HT1080 (cell line): ENCODE measurements around the gene A3GALT2. TPM values are rescaled to one million over a fixed set of nuclear protein-coding genes. Genes with fewer than 3 reads are reported as not detected.

Source experiments
- DNase-seq: peaks from one replicate; pipeline ENCODE4 v3.0.0-alpha.2; 2015; ENCODE audit warnings: low read depth
- total RNA-seq: library from RNA; depleted of rRNA; stranded (reverse); fragments of >200 nt; shearing (Covaris generic); gene quantifications from 2 replicates; pipeline ENCODE4 v1.2.3, GENCODE V29; 2014

Gene A3GALT2
- total RNA-seq, 1 experiment from 2014 or later: not detected

DNA sequence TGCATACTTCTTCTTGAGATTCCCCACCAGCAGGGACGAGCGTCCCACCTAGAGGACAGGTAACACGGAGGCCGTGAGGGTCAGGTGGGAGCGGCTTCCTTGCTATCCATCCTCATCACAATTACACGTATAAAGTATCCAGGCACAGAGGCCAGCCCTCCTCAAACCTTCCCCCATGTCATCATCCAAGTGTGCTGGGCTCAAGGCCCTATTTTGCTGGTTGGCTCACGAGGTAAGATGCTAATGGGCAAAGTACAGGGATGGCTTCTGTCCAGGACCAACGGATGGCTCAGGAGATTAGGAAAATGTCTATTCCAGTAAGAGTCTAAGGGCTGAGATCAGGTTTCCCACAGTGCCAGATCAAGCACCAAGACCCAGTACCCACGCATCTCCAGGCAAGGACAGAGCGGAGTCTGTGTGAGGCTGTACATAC, 11.5 kb upstream of the A3GALT2 start:
- no peak for DNase-seq

DNA sequence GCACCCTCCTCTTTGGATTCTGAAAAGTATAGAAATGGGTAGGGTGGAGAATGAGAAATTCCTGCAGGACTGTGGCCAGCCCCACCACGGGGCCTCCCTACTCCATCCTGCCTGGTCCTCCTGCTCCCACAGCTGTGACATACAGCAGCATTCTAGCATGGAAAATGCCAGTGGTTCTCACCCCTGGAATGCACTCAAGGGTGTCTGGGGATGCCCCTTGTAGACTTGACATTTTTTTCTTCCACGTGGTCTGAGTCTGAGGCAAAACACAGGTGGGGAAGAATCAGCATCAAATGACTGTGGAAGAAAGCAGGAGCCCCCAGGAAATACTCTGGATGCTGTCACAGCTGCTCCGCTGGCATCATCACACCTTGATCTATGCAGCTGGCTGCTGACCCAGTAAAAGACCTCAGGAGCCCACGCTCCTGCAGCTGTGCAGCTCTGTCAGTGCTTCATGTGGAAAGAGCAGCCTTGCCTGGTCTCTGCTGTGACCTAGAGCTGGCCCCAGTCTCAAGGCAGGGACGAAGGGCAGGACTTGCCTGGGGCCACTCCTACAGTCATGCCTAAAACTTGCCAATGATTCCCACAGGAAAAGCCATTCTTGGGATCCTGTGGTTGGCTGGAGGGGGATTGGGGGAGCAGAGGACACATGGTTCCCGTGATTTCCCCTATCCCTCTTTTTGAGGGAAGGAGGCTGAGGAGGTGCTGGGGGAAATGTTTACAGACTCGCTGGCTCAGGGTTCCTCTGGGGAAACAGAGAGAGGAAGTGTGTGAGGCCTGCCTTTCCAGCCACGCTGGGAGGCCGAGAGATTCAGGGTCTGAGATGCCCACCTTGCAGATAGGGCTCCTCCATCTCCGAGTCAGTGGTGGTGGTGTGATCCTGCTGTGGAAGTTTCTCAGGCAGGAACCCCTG, 10.8 kb upstream of the A3GALT2 start:
- DNase-seq: no peak

DNA sequence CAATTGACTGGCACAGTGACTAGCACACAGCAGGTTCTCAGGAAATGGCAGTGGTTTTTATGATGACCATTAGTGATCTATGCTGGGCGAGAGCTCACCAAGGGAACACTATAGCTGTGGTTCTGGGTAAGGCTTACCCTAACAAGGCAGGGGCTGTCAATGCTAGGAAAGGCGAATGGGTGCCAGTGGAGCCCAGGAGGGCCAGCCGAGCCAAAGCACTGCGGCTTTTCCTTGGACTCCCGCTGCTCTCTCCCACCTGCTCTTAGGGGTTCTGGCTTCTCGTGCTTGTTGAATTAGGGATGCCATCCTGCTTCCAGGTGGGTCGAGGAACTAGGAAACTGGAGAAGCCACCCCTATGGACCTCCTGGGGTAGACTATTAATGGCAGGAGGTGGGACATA, 10.0 kb upstream of the A3GALT2 start:
- DNase-seq: no peak

DNA sequence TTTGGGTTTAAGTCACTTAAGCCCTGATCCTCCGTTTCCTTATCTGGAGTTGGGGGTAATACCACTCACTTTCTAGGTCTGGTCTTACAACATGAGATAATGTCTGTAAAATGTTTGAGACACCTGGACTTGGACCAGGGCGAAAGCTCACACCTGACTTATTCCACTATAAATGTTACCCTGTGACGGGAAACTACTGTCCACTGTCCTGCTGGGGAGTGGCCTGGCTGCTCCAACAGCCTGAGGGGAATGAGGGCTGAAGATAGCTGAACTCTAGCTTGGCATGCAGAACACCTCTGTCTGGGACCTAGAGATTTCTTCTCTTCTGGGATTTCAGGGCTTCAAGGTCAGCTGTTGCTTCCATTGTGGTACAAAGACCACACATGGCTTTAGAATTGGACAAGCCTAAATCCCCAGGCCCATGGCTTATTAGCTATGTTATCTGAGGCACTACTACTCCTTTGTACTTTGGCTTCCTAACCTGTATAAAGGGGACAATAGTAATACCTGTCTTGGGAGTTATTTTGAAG, 9.5 kb upstream of the A3GALT2 start:
- DNase-seq: no peak

DNA sequence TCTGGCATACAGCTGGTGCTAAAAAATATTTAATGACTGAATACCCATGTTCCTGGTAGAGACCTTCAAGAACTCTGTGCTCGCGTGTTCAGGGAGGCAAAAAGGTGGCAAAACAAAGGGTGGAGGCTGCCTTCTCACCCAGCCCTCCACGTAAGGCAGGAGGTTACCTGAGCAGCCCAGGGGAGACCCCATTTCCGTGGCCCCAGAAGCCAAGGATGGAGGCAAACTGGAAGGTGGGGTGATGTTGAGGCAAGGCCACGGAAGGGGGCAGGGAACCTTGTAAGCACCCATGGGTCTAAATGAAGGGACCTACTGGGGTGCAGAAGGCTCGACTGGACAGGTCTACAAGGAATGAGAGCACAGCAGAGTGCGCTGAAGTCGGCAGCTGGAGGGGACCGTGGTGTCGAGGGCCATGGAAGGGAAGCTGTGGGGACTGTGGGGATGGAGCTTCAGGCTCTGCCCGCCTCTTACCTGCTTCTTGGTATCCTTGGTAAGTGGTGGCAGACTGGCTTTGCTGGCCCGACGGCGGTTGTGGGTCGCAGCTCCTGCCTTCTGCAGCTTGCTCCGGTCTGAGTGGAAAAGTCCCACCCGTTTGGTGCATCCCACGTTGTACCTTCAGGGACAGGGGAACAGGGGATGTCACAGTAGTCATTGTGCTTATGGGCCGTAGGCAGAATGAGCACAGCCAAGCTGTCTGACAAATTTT, 8.9 kb upstream of the A3GALT2 start:
- no peak for DNase-seq

DNA sequence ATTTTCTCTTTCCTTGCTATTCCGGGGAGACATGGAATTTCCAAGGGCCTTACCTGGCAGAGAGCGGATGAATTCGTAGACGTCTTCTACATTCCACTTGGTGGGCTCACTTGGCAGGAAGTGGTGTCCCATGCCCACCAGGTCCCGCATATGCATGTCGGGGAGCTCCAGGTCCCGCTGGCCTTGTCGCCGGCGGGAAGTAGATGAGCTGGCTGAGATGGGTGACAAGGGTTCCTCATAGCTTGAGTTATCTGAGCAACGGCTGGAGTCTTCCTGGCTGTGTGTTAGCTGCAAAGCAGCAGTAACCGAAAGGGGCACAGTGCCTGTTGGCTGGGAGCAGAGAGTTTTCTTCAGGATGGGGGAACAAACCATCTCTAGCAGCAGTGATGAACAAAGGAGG, 7.9 kb upstream of the A3GALT2 start:
- DNase-seq: no peak

DNA sequence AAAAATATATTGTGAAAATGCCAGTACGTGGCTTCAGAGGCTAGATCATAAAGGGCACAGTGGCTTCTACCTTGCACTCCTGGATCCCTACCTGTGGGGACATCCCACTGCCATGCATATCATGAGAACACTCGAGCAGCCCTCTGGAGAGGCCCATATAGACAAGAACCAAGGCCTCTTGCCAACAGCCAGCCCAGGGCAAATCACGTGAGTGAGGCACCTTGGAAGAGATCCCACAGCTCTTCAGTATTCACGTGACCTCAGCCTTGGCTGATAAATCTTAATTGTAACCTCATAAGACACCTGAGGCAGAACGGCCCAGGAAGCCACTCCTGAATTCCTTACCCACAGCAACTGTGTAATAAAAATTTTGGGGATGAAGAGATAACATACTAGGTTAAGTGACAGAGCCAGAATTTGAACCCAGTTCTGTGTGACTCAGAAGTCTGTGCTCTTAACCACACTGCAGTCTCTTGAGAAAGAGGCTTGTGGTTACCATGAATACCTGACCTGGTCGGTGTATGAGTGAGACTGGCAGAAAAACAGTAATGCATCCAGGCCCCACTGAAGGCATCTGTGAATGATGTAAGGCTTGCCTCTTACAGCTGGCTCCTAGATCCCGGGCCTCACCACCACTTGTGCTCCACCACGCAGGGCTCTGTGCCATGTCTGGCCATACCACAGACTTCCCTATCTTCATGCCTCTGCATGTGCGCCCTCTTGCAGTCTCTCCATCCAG, 6.9 kb upstream of the A3GALT2 start:
- peak; percentile 97 for DNase-seq

DNA sequence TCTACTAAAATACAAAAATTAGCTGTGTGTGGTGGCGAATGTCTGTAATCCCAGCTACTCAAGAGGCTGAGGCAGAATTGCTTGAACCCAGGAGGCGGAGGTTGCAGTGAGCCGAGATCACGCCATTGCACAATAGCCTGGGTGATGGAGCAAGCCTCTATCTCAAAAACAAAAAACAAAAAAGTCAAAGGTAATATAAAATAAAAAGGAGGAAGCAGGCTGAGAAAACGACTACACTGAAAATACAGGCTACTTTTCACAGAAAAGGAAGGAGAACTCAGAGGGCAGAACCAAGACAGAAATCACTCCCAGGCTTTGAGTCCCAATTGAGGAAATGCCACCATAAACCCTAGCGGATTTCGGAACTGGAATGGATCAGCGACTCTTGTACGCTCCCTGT, 5.9 kb upstream of the A3GALT2 start:
- DNase-seq: no peak

DNA sequence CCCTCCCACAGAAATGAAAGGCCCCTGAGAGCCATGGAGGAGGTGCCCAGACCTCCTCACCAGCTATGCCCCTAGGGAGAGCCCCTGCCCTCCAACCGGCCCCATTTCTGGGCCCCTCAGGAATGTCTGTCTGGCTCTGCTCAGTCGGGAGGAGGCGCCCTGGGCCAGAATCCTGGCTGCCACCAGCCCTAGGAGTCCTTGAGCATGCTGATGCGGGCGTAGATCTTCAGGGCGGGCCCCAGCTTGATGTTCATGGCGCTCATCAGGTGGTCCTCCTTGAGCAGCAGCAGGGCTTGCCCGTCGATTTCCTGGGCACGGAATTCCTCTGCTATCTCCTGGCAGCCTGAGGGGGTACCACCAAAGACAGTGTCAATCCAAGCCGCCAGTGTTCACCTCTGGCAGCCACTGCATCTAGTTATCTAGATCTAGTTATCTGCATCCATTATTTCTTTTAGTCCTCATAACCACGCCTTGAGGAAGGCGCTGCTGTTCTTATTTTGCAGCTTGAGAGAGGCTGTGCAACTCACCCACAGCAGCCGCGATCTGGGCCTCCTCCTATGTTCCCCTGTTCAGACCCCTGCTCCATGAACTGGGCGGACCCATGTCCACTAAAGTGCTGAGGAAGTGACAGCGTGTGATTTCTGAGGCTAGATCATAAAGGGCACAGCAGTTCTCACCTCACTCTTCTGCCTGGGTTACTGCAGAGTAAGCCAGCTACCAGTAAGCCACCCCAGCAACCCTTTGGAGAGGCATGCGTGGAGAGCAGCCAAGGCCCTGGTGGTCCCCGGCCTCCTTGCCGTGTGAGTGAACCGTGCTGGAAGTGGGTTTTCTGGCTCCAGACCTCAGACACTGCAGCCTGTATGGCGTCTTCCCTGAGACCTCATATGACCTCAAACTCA, 4.0 kb upstream of the A3GALT2 start:
- DNase-seq: no peak

DNA sequence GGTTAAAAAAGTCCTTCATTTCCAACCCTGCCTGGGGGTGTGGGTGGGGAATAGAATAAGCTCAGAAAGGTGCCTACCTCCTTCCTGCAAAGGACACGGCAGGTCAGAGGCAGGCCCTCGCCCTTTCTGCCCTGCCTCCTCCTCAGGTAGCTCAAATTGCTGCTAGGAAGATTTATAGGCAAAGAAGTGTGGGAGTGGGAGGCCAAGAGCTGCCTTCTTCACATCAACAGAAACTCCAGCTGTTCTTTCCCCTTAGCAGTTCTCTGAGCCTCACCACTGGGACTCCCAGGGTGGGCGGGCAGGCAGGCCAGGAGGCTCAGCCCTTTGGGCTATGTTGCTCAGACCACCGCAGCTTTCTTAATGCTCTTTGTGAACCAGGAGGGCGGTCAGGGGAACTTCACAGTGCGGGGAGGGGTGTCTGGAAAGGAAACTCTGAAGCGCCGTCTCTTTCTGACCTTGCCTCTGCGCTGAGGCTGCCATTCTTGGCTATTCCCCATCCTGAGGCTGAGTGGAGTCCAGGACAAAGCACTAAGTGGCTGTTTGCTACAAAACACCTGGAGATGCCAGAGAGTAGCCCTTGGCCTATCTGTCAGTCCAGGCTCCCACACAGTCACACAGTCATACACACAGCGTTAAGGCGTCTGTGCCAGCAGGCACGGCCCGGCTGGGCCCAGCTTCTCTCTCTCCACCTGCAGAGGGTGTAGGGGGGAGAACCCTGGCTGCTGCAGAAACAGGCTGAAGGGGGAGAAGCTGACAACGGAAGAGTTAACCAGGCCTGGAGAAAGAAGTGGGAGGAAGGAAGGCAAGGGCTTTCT, 3.0 kb upstream of the A3GALT2 start:
- no peak for DNase-seq

DNA sequence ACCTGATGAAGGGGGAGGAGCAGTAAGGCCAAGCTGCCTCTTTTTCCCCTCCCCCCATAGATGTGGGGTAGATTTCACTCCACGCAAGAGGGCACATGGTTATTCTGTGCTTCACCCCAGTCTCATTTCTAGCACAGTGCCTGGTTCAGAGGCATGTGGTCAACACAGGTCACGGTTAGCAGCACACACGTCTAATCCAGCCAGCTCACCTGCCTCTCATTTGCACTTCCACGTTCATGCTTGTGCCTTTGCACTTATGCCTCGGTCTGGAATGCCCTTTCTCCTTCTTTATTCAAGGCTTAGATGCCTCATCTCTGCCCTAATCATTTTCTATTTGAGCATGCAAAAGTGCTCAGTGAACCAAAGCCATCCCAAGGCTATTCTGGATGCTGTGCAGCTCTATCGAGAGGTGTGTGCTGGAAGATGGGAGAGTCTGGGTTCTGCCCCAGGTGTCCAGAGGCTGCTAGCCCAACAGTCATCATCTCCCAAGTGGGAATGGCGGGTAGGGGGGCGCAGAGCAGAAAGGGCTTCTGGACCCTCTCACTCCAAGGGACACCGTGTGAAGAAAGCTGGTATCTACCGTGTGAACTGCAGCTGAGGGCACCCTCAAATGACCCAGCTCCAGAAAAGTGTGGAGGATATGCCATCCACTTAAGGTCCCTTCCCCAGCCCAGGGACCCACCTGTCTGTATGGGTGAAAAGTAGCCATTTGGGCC, 2.1 kb upstream of the A3GALT2 start:
- DNase-seq: no peak

DNA sequence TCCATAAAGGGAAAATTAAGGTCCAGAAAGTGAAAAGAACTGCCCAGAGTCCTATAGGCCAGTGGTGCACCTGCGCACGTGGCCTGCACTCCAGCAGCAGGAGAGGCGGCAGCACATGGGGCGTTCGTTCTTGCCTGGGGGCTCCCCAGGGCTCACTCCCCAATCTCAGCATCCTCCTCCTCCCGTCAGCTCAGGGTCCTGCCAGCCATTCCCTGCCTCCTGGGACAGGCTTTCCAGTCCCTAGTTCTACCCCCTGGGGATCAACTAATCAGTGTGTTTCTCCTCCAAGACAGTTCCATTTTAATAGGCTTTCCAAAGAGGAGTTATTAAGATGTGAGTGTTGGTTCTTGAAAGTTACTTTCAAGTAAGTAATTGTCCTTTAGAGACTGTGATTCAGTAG, 1.2 kb upstream of the A3GALT2 start:
- no peak for DNase-seq

DNA sequence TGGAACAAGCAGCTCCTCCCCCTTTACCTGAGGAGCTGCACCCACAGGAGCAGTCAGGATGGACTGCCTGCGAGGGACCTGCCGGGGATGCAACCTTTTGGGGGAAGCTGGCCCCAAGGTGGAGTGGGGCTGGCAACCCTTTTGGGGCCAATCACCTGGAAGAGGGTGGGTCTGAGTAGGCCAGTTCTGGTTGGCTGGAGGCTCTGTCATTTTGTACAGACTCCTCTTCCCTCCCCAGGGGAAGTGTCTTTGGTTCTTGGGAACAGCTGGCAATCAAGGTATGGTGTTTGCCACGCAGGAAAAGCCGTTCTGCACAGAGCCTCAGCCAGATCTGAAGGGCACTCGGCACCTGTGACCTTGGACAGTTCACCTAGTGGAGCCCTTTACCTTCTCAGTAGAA, 280 bp upstream of the A3GALT2 start:
- no peak for DNase-seq

DNA sequence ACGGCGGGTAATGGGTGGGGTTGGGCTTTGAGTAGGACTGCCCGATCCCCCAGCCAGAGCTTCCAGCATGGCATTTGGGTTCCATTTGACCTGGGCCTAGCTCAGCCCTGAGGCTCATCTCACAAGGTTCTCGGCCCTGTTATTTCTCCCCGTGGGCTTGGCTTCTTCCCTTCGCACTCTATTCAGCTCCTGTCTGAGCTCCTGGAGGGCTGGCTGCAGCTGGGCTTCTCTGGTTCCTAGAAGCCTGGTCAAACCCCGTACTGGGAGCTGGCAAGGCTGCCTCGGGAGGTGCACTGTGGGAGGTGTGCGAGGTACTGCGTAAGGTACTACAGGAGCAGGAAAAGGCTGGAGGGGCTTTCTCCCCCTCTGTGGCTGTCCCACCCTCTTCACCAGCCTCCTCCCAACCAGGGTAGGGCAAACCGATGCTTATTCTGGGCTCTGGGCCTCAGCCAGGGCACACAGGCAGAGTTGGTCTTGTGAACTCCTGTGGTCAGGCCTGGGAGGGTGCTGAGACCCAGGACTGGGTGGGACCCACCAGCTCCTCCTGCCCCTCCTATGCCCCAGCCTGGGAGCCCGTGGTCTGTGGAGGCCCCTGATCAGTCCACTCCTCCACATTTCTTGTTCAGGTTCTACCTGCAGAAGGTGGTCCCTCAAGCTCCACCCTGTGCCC, 814 bp downstream of the A3GALT2 start:
- DNase-seq: no peak

DNA sequence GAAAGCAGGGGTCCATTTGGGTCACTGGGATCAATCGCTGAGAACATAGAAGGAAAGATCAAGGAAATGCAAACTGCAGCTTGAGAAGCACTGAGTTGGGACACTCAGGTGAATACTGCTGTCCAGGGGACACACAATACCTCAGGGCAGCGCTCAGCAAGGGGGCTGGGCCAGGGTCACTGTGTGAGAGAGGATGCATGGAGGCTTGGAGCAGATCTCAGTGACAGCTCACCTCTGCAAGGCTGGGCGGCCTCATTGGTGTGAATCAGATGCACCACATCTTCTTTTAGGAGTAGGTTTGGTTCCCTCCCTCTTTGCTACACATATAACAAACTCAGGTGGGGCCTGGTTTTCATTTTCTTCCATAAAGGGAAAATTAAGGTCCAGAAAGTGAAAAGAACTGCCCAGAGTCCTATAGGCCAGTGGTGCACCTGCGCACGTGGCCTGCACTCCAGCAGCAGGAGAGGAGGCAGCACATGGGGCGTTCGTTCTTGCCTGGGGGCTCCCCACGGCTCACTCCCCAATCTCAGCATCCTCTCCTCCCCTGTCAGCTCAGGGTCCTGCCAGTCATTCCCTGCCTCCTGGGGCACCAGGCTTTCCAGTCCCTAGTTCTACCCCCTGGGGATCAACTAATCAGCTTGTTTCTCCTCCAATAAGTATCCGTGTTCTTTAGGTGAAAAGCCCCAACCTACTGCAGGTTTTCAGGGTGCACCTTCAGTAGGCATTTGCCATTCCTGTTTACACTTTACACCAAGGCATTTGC, 1.5 kb downstream of the A3GALT2 start:
- DNase-seq: no peak

DNA sequence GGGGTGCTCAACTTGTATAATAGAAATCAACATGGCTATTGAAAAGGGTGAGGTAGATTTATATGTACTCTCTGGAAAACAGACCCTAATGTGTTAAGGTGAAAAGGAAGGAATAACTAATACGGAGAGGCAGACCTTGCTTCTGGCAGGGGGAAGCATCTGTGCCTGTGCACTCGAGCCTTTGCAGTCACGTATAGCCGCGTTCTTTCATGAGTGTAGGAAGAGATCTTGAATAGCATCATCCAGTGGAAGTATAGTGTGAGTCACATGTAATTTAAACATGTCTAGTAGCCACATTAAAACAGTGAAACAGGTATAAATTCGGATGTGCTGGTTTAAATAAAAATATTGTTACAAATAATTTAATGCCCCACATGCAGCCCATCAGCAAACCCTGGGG, 3.0 kb downstream of the A3GALT2 start:
- DNase-seq: no peak

DNA sequence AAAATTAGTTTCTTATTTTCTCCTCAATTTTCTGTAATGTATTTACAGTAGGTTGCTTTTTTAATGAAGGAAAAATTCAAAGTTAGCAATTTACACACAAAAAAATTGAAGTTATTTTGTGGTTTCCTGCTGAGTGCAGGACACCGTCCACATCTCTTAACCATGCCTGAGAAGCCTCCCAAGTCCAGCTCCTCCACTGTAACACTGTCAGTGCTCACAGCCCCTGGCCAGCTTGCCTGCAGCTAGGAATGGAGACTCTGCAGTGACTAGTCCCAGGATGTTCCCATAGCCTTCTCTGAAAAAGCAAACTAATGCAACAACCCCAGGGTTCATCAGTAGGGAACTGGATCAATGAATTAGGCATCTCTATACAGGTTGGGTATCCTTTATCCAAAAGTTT, 3.5 kb downstream of the A3GALT2 start:
- no peak for DNase-seq

DNA sequence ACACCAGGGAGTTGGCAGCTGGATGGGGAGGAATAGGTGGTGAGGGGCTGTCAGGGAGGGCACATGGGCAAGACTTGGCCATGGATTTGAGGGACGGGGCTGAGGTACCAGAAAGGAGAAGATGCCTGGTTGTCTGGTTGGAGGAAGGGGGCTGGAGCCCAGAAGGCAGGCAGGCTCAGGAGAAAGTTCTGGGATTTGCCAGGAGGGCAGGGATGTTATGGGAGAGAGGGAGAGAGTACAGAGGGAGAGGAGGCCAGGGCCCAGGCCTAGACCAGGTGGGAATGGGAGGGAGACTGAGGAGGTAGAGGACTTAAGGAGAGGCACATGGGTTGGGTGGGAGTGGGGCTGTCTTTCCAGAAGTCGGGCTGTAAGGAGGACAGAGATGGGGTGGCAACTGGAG, 4.3 kb downstream of the A3GALT2 start:
- DNase-seq: no peak
